HEK293T (cell line): Measurements from ENCODE around the gene XBP1.

ENCODE experiments used
- BHLHE40 ChIP-seq: fragments of 450-650 bp; IDR thresholded peaks from 2 replicates; pipeline ENCODE4 v1.6.1; 2016; ENCODE audit warnings: mild to moderate bottlenecking, moderate library complexity, borderline replicate concordance
- CTBP1 ChIP-seq: fragments of 450-650 bp; IDR thresholded peaks from 2 replicates; pipeline ENCODE4 v1.6.1; 2016; ENCODE audit warnings: borderline replicate concordance
- ELF4 ChIP-seq: fragments of 450-650 bp; IDR thresholded peaks from 2 replicates; pipeline ENCODE4 v1.6.1; 2017; ENCODE audit warnings: antibody characterized with exemption
- HDGF ChIP-seq: fragments of 450-650 bp; IDR thresholded peaks from 2 replicates; pipeline ENCODE4 v1.6.1; 2017; ENCODE audit warnings: antibody characterized with exemption, borderline replicate concordance
- NFRKB ChIP-seq: fragments of 450-650 bp; IDR thresholded peaks from 2 replicates; pipeline ENCODE4 v1.6.1; 2016; ENCODE audit warnings: mild to moderate bottlenecking, moderate library complexity
- PKNOX1 ChIP-seq: fragments of 450-650 bp; IDR thresholded peaks from 2 replicates; pipeline ENCODE4 v1.6.1; 2016
- SP1 ChIP-seq: fragments of 450-650 bp; IDR thresholded peaks from 2 replicates; pipeline ENCODE4 v1.6.1; 2017
- SUZ12 ChIP-seq: fragments of 450-650 bp; IDR thresholded peaks from 2 replicates; pipeline ENCODE4 v1.6.1; 2016; ENCODE audit warnings: mild to moderate bottlenecking
- TARDBP ChIP-seq: fragments of 450-650 bp; IDR thresholded peaks from 2 replicates; pipeline ENCODE4 v1.6.1; 2016
- ZNF384 ChIP-seq: fragments of 450-650 bp; IDR thresholded peaks from 2 replicates; pipeline ENCODE4 v1.6.1; 2016

DNA sequence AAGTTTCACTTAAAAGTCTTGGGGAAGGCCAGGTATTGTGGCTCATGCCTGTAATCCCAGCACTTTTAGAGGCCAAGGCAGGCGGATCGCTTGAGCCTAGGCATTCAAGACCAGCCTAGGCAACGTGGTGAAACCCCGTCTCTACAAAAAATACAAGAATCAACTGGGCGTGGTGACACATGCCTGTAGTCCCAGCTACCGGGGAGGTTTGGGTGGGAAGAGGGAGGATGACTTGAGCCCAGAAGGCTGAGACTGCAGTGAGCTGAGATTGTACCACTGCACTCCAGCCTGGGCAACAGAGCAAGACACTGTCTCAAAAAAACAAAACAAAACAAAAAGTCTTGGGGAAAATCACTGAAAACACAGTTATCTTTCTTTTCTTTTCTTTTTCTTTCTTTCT, 15.4 kb upstream of the XBP1 start:
- no peak for TF ChIP-seq HDGF
- no peak for TF ChIP-seq BHLHE40
- no peak for TF ChIP-seq NFRKB
- no peak for TF ChIP-seq ZNF384
- no peak for TF ChIP-seq PKNOX1
- TF ChIP-seq TARDBP: no peak
- TF ChIP-seq CTBP1: no peak
- TF ChIP-seq ELF4: no peak
- TF ChIP-seq SUZ12: no peak
- no peak for TF ChIP-seq SP1
